Stimulated activated CD4-positive, alpha-beta T cell treated with anti-CD3 and anti-CD28 coated beads, Interleukin-2, amount 100 ng/mL, for 24 hours (primary cell): ENCODE data around the gene ARSG.
A peak's percentile ranks its signal among the peaks of the same experiment; 100 is the strongest.
"Not testable (repeated sequence)": the region's sequence is repeated elsewhere in the genome, so short reads cannot be mapped to it uniquely, and the experiment has no call there.

Experiments used
- DNase-seq, 2 donors: peaks; one replicate each; pipeline ENCODE4 v3.0.0-alpha.2; 2020

Gene ARSG

DNA sequence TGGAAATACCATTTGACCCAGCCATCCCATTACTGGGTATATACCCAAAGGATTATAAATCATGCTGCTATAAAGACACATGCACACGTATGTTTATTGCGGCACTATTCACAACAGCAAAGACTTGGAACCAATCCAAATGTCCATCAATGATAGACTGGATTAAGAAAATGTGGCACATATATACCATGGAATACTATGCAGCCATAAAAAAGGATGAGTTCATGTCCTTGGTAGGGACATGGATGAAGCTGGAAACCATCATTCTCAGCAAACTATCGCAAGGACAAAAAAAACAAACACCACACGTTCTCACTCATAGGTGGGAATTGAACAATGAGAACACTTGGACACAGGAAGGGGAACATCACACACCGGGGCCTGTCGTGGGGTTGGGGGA, 9.3 kb upstream of the ARSG start:
- not testable (repeated sequence) for DNase-seq

DNA sequence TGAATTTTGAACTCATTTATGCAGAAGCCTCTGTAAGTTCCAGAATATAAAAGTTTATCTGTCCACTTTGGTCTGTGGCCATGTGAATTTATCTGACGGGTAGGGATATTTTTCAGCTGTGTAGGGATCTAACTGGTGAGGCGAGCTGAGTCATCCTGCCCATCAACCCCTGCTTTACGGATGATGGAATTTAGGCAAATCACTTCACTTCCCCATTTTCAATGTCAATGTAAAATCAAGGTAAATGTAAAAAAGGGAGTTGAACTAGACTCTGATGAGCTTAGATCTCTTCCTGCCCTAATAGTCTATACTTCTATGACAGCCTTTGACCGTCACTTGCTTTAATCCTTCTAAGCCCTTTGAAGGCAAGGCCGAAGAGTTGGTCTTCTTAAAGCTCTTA, 2.9 kb upstream of the ARSG start:
- no peak for DNase-seq

DNA sequence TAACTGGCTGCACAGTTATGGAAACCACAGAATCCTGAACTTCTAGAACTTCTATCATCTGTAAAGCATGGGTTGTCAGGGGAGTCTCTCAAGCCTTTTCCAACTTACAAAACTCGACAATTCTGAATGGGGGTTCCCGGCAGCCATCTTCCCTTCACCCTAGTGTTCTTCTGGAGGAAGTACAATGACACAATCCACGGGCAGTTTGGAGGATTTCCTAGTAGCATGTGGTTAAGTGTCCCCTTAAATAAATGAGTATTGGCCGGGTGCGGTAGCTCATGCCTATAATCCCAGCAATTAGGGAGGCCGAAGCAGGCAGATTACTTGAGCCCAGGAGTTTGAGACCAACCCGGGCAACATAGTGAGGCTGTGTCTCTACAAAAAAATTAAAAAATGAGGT, 2.5 kb upstream of the ARSG start:
- DNase-seq, result no peak

DNA sequence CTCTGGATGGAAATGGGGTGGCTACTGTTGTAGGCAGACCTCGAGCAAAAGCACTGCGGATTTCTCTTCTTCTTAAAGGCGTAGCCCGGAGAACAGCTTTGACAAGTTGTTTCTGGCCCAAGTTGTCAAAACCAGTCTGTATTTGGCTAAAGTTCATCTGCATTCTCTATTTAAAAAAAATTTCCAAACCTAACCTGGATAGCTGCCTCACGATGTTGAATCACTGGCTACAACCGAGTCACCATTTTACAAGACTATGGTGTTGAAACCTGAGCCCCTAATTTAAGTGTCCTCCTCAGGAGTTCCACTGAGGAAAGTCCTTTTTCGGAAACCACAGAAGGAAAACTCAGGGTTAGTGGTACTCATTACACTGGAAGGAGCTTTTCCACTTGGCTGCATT, 1.8 kb upstream of the ARSG start:
- DNase-seq, result no peak

DNA sequence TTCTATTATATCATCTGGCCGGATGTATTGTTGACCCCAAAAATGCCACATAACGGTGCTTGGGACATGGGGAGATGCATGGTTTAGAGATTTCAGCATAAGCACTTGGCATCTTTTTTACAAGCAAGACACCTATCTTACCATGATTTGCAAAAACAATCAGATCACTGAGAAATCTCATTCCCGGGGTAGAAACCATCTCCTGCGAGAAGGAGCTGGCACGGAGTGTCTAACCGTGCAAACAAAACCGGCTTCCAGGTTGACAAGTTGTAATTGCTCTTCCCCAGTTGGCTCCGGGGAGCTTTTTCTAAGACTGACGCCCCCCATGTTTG, 1.4 kb upstream of the ARSG start:
- DNase-seq, result no peak

DNA sequence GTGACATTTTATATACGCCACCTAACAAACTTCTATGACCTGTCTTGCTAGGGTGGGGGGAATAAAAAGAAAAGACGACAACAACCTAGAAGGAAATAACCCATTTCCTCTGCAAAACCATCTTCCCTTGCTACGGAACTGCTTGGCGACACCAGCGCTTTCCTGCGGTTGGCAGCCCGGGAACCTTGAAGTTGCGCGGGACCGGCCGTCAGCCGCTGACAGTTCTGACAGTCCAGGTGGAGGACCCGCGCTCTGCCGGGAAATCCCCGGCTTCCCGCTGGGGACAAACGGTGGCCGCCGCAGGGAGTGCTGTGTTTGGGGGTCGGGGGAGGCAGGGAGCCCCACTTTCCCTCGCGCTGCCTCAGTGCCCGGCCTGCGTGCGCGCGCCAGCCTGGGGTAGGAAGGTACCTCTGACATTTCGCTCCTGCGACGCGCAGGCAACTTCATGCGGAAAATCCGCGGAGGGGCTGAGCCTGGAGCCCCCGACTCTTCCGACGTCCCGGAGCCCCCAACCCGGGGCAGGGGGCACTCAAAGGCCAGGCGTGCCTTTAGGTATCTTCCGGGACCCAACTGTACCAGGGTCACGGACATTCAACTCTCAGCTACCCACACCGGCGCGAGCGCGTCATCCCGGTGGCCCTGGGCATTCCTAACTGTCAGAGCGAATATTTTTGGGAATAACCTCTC, 884 bp upstream of the ARSG start:
- DNase-seq, result peak; percentile 65

DNA sequence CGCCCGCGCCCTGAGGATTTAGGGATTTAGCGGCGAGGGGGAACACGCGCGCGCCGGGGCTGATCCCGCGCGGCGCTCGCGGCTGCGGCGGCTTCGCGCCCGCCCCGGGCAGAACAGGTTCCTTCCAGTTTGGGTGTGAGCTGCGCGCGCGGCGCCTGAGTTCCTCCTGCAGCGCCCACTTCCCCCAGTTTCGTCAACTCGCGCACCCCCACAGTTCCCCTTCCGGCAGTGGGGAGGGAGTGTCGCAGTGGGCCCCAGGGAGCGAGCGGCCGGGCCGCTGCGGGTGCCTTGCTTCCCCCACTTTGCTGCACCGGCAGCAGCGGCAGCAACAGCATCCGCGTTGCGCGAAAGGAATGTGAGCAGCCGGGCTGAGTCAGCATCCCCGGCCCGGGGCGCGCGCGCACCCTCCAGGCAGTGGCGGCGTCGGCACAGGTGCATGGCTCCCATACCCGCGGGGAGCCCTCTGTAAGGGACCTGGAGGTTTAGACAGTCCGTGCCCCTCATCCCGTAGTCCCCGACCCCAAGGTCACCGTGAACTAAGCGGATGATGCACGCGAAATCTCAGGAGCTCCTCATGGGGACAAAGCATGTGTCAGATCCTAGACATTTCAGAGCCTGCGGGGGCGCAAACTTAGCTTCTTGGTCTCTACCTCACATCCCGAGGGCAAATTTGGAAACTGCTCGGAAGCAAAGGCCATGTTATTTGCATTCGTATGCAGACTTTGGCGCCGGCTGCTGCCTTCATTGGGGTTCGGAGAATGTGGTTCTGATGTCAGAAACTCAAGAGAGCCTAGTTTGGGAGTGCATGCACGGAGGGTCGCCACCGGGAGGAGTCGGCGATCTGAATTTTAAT, 767 bp downstream of the ARSG start:
- peak; percentile 86 to 88 for DNase-seq

DNA sequence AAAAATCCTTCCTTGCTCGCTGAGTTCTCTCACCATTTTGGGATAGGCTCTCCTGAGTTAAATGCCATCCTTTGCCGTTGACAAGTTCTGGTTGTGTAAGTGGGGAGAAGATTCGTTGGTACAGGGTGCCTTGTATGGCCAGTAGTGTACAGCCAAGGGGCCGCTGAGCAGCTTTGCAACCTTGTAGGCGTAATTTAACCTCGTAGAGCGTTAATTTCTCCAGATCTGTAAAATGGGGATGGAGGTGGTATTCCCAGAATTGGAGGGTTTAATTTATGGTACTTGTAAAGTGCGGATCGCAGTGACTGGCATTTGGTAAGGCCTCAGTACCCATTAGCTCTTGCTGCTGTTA, 1.4 kb downstream of the ARSG start:
- DNase-seq, result no peak

DNA sequence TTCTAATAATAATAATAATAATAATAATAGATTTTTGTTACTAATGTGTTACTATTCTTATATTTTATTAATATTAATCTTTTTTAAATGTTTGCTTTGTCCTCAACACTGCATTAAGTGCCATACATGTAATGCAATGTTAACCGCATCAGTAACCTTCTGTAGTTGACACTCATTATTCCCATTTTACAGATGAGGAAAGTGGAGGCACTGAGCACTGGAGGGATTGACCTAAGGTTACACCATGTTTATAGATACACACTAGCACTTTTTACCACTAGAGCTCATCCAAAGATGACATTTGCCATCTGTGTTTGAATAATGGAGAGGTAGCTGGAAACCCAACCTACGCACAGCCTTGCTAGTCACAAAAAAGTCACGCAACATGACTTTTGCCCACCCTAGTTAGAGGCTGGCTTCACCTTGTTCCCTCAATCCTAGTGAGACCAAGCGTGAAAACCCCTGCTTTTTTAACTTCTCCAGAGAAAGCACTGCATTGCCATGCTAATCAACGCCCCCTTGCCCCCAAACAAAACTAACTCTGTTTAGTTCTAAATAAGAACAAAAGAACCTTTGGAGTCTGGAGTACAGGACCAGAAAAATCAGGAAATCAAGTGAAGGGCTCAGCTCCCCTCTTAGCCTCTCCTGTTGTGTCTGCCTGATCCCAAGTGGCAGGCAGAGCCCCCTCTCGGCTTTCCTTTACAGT, 2.3 kb downstream of the ARSG start:
- no peak for DNase-seq

DNA sequence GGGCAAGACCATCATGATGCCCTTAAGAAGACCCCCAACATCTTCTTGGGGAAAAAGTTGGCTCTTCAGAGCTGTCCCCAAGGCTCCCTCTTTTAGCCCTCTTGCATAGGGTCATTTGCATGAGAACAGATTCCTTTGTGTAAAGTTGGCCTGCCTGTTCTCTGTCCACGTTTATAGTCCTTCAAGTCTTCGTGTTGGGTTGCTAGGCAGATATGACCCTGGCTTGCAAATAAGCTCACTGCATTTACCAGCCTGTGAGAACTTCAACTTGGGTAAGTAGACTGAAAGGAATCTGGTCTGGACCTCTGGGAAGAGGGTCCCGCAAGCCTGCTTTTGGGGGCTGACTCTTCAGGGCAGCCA, 2.9 kb downstream of the ARSG start:
- no peak for DNase-seq

DNA sequence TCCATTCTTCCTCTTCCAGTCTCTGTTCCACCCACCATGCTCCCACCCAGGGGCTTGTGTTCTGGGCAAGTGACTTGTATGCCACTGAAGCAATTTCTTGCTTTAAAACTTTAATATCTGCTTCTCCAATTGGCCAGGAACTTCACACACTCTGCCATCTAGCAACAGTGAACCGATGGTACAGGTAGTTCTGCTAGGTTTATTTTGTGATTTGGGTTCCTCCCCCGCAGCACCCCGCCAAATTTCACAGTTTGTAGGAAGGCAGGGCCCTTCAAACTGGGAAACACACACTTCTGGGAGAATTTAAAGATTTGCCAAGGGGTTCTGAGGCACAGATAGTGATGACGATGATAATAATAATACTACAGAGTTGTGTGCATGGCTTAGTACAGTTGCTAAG, 3.3 kb downstream of the ARSG start:
- no peak for DNase-seq

DNA sequence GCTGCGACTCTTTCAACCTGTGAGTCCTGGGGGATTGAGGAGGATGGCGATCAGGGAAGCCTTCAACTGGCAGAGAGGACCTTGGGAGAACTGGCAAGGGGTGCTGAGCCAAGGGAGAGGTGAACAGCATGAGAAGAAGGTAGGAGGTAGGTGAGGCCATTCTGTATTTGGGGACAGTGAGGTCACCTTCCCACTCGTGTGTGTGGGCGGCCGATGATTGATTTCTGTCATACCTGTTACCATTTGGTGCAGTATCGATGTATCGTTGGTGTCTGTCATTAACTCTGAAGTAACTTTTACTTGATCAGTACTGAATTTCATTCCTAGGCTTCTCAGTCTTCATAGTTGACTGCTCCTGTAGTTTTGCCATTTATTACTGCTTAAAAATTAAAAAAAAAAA, 3.8 kb downstream of the ARSG start:
- peak; percentile 60 to 64 for DNase-seq

DNA sequence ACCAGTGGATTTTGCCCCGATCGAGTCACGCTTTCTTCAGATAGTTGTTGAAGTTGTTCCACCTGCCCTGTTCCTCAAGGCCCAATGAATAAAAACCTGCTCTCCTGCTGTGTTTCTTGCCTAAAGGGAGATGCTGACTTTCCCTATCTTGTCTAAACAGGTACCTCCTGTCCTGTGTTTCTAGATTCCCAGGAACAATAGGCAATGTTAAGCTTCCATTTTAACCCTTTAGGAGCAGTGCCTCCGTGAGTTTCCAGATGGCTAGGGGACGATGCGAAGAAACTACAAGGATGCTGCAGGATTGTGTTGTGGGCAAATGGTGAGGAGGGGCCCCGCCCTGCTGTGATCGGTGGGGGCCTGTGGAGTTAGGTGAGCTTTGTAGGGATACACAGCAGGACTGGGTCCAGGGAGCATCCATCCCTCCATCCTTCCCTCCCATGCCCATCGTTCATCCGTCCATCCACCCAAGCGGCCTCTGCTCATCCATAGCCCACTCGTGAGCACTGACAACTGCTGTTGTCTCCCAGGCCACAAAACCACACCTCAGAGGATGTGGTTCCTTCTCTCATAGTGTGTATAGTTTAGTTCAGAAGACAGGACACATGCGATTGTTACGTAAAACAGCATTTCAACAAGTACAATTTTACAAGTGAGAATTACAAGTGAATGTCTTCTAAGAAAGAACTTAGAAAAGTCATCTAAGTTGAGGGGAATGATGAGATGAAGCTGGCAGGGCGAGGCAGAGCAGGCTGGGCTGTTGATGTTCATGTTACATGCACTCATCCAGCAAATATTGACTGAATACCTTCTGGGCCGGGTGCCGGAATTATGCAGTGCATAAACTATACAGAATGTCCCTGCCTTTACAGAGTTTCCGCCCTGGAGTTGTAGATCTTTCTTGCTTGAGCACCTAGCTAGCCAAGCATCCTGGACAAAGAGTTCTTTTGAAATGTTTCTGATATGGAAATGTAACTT, 5.2 kb downstream of the ARSG start:
- DNase-seq, result peak; percentile 27 to 36

DNA sequence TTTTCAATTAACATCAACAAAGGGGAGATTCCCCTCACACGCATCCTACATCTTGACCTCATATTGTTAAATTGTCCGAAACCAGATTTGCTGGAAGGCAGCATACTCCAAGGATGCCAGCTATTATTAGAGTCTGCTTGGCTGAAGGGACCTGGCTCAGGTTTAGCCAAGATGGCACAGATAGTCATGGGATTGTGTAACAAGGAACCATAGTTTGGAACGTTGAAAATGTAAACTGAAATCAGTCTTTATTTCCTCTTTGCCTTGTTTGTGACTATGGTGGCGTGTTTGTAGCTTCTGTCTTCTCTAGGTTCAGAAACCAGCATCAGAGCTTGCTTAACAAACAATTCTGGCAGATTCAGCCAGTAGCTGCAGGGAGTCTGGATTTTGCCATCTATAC, 5.9 kb downstream of the ARSG start:
- DNase-seq, result no peak

DNA sequence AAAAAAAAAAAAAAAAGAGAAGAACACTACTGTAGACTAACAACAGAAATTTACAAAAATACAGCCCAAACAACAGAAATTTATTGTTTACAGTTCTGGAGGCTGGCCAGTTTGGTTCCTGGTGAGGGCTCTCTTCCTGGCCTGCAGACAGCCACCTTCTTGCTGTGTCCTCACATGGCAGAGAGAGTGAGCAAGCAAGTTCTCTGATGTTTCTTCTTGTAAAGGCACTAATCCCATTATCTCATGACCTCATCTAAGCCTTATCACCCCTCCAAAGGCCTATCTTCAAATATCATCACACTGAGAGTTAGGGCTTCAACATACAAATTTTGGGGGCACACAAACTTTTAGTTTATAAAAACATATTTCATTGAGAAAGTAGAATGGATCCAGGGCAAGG, 7.3 kb downstream of the ARSG start:
- no peak for DNase-seq

DNA sequence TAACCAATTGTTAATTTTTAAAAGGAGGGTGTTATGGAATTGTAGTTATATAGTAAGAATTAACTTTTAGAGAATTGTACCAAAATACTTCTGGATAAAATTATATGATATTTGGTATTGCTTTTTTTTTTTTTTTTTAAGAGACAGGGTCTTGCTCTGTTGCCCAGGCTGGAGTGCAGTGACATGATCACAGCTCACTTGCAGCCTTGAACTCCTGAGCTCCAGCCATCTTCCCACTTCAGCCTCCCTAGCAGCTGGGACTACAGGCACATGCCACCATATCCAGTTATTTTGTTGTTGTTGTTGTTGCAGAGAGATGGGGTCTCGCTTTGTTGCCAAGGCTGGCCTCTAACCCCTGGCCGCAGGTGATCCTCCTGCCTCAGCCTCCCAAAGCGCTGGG, 8.5 kb downstream of the ARSG start:
- DNase-seq, result no peak

DNA sequence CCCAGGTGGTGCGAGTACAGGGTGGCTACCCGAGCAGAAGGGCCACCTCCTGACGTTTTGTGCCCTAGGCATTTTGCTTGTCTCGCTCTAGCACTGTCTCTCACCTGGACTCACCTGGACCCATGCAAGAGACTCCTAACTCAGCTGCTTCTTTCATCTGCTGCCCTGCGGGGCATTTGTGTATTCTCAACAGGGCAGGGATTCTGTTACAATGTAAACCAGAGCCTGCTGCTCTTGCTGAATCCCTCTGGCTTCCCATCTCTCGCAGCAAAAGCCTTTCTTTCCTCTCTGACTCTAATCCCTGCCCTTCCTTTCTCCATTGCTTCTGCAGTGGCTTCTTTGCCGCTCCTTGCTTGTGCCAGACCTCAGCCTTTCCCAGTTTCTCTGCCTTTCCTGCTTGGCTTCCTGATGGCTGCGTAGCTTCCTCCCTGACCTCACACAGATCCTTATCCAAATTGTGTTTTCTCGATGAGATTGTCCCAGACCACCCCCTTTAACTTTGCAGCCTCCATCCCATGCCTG, 10.2 kb downstream of the ARSG start:
- DNase-seq, result no peak

DNA sequence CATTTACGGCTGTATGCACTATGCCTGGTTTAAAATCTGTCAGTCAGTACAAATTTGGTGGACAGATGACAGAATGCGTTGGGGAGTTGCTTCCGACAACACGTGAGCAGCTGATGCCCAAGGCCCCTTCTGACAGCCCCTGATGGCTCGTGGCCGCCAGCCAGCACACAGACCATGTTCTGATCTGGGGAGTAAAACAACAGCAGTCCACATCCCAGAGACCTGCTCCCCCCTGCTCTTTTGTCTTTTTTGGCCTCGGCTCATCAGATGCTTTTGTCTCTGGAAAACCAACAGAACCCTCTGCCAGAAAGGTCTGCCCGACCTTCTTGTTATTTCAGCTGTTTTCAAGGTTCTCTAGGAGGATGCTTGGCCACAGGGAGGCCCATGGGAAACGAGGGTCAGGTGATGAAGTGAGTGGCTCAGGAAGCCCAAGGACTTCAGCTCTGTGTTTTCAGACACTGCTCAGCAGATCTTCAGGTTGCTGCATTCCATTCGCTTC, 10.8 kb downstream of the ARSG start:
- DNase-seq, result no peak

DNA sequence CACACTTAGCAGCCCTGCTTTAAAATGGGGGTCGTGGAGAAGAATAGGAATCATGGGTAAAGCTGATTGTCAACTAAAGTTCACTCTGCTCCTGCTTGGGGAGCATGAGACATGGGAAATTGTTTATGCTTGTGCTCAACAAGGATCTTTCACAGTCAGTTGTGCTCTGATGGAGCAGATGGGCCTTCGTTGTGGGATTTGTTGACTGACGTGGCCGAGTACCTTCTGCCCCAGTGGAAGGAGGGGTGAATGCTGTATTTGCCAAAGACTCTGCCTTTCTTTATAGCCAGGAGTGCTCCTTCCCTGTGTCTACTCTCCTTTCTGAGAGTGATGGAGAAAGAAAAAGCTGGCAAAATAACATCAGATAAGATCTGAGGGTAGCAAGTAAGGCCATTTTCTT, 11.4 kb downstream of the ARSG start:
- no peak for DNase-seq

DNA sequence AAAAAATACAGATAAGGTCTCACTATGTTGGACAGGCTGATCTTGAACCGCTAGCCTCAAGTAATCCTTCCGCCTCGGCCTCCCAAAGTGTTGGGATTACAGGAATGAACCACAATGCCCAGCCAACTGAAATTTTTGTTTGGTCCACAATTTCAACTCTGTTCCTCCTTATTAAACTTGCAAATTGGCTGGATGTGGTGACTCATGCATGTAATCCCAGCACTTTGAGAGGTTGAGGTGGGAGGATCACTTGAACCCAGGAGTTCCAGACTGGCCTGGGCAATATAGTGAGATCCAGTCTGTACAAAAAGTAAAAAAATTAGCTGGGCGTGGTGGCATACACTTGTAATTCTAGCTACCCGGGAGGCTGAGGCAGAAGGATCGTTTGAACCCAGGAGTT, 13.4 kb downstream of the ARSG start:
- no peak for DNase-seq

DNA sequence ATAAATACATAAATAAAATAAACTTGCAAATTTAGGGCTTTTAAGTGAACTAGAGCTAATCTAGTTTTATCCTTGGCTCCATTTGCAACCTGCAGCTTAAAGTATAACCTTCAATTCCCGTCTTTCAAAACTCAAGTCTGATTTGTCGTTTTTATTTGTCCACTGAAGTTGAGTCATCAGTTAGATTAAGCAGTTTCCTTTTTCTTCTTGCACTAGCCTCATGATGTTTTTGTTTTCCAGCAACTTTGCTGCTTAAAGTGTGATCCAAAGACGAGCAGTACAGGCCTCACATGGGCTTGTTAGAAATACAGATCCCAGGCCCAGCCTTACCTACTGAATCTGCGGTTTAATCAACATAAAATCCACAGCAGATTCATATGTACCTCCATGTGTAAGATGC, 13.8 kb downstream of the ARSG start:
- no peak for DNase-seq

DNA sequence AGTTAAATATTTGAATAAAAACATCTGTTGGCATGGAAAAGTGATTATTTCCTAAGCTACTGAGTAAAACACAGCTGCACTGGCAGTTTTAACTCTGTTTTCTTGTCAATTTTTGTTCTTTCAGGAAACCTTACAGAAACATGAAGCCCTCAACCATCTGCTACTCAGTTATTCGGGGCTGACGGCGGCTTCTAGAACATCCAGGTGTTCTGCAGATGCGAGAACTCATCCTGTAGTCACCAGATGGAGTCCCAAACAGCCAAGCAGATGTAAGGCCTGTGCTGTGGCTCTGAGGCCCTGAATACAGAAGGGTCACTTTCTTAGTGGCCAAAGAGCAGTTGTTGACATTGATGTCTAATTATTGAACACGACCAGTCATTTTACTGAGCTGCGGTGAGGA, 15.5 kb downstream of the ARSG start:
- DNase-seq, result no peak

DNA sequence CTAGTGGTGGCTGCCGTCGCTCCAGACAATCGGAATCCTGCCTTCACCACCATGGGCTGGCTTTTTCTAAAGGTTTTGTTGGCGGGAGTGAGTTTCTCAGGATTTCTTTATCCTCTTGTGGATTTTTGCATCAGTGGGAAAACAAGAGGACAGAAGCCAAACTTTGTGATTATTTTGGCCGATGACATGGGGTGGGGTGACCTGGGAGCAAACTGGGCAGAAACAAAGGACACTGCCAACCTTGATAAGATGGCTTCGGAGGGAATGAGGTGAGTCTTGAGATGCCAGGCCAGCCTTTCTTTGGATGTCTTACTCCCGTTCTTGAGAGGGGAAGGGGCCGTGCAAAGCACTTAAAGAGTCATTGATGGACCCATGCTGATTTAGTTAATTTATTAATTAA, 16.1 kb downstream of the ARSG start:
- DNase-seq, result no peak
